UCSD-AML1 (cell line): Measurements from ENCODE around the gene JUNB.

Experiments used
- DNase-seq: peaks from one replicate; lab custom pipeline; 2025; ENCODE audit not compliant: unreplicated experiment; lab: John Stamatoyannopoulos, UW

JUNB gene

GRCh38 chr19:12773571-12773970 lies 17.7 kb upstream of the JUNB start:
- no peak for DNase-seq

- no peak for DNase-seq
Measured at GRCh38 chr19:12774588-12775555, 16.4 kb upstream of the JUNB start, which contains the start of gene HOOK2. HOOK2 (minus strand) TSS chr19:12775552; CDS start chr19:12775449, 103 bp downstream.

- DNase-seq, result peak; percentile 86
Measured at GRCh38 chr19:12777217-12778016, 13.9 kb upstream of the JUNB start.

GRCh38 chr19:12778017-12778904 lies 13.0 kb upstream of the JUNB start:
- peak; percentile 85 for DNase-seq

- no peak for DNase-seq
Measured at GRCh38 chr19:12778905-12779161, 12.5 kb upstream of the JUNB start.

GRCh38 chr19:12779162-12779993 lies 11.9 kb upstream of the JUNB start:
- DNase-seq, result peak; percentile 59

GRCh38 chr19:12782174-12782423 lies 9.2 kb upstream of the JUNB start:
- DNase-seq, result no peak

GRCh38 chr19:12782424-12783290 lies 8.6 kb upstream of the JUNB start:
- peak; percentile 89 for DNase-seq

GRCh38 chr19:12783291-12783848 lies 7.9 kb upstream of the JUNB start:
- no peak for DNase-seq

- DNase-seq, result no peak
Measured at GRCh38 chr19:12783849-12784393, 7.4 kb upstream of the JUNB start.

- DNase-seq, result no peak
Measured at GRCh38 chr19:12784394-12784870, 6.9 kb upstream of the JUNB start.

- DNase-seq, result no peak
Measured at GRCh38 chr19:12784871-12785430, 6.3 kb upstream of the JUNB start.

GRCh38 chr19:12785431-12786031 lies 5.8 kb upstream of the JUNB start:
- DNase-seq, result peak; percentile 74

- peak; percentile 76 for DNase-seq
Measured at GRCh38 chr19:12786141-12786870, 5.0 kb upstream of the JUNB start.

GRCh38 chr19:12786952-12787351 lies 4.3 kb upstream of the JUNB start:
- DNase-seq, result no peak

- DNase-seq, result no peak
Measured at GRCh38 chr19:12787458-12787857, 3.8 kb upstream of the JUNB start.

GRCh38 chr19:12788042-12788681 lies 3.1 kb upstream of the JUNB start:
- DNase-seq, result no peak
